ENCODE data around the gene MAVS. TPM values are rescaled to one million over a fixed set of nuclear protein-coding genes. Genes with fewer than 3 reads are reported as not detected.

MAVS gene
- total RNA-seq, 6 experiments from 2014 or later: 38.8 to 44.8 (median 40.6) TPM

DNA sequence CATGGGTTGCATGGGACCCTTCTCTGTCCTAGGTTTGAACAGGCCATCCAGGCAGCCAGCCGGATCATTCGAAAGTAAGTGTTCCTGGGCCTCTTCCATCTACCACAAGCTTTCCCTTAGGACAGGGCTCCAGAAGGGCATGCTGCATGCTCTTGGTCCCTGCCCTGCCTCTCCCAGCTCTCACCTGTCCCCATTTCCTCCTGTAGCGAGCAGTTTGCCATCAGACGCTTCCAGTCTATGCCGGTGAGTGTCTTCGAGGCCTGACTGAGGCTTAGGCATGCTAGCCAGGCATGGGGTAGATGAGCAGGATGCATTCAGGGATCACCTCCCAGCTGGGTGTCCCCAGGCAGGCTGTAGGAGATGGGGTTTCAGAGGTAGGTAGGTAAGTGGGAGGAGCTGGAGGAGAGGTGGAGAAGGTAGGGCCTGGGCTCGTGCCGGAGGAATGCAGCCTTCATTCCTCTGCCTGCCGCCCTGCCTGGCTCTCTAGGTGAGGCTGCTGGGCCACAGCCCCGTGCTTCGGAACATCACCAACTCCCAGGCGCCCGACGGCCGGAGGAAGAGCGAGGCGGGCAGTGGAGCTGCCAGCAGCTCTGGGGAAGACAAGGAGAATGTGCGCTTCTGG is 46.3 kb upstream of the MAVS start:
- Mint-ChIP-seq H3K4me3 (no peak overlapping the region), H3K9me3 (no peaks in the 10 kb centered on the region), H3K4me1 (ENCODE audit: low read depth) (peaks cover 67% of the 10 kb centered on the region), H3K27ac (peak overlapping the region; percentile 54; the same call in 1 of the 2 replicates), H3K36me3 (ENCODE audit: low read depth) (peaks cover 48% of the 10 kb centered on the region), H3K27me3 (ENCODE audit: insufficient read depth) (peaks cover 6% of the 10 kb centered on the region)
- TF ChIP-seq CTCF (IDR thresholded peaks at IDR 0.05): no peak
- DNase-seq: no peak

GRCh38 chr20:3800878-3801260 is 45.8 kb upstream of the MAVS start:
- Mint-ChIP-seq H3K4me3 (no peak overlapping the region), H3K9me3 (no peaks in the 10 kb centered on the region), H3K27me3 (ENCODE audit: insufficient read depth) (peaks cover 6% of the 10 kb centered on the region), H3K27ac (no peak overlapping the region), H3K4me1 (ENCODE audit: low read depth) (peaks cover 68% of the 10 kb centered on the region), H3K36me3 (ENCODE audit: low read depth) (peaks cover 53% of the 10 kb centered on the region)
- no peak for TF ChIP-seq CTCF (IDR thresholded peaks at IDR 0.05)
- DNase-seq: no peak

- H3K36me3 Mint-ChIP-seq (ENCODE audit: low read depth): peaks cover 57% of the 10 kb centered on the region
- H3K9me3 Mint-ChIP-seq: no peaks in the 10 kb centered on the region
- peaks cover 8% of the 10 kb centered on the region for H3K27me3 Mint-ChIP-seq (ENCODE audit: insufficient read depth)
- no peak overlapping the region for H3K4me3 Mint-ChIP-seq
- TF ChIP-seq CTCF (IDR thresholded peaks at IDR 0.05): no peak
- peaks cover 72% of the 10 kb centered on the region for H3K4me1 Mint-ChIP-seq (ENCODE audit: low read depth)
- no peak for DNase-seq
- peak overlapping the region; percentile 38 for H3K27ac Mint-ChIP-seq
Measured at GRCh38 chr20:3801299-3801698, 45.3 kb upstream of the MAVS start.

DNA sequence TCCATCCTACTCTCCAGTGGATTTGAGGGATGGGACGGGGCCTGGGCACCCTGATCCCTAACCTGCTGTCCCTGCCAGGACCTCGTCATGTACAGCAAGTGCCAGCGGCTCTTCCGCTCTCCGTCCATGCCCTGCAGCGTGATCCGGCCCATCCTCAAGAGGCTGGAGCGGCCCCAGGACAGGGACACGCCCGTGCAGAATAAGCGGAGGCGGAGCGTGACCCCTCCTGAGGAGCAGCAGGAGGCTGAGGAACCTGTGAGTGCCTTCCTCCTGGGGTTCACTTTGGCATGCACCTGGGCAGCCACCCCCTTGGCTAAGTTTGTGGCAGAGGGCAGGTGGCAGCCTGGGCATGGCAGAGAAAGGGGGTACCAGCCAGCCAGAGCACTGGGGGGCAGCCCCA is 44.8 kb upstream of the MAVS start:
- H3K4me1 Mint-ChIP-seq (ENCODE audit: low read depth): peaks cover 77% of the 10 kb centered on the region
- no peak for TF ChIP-seq CTCF (IDR thresholded peaks at IDR 0.05)
- H3K36me3 Mint-ChIP-seq (ENCODE audit: low read depth): peaks cover 58% of the 10 kb centered on the region
- no peak overlapping the region for H3K27ac Mint-ChIP-seq
- H3K27me3 Mint-ChIP-seq (ENCODE audit: insufficient read depth): peaks cover 8% of the 10 kb centered on the region
- no peak overlapping the region for H3K4me3 Mint-ChIP-seq
- H3K9me3 Mint-ChIP-seq: no peaks in the 10 kb centered on the region
- DNase-seq: no peak

- H3K36me3 Mint-ChIP-seq (ENCODE audit: low read depth): peaks cover 53% of the 10 kb centered on the region
- no peaks in the 10 kb centered on the region for H3K9me3 Mint-ChIP-seq
- peaks cover 8% of the 10 kb centered on the region for H3K27me3 Mint-ChIP-seq (ENCODE audit: insufficient read depth)
- TF ChIP-seq CTCF (IDR thresholded peaks at IDR 0.05): no peak
- H3K4me3 Mint-ChIP-seq: no peak overlapping the region
- peaks cover 77% of the 10 kb centered on the region for H3K4me1 Mint-ChIP-seq (ENCODE audit: low read depth)
- peak overlapping the region; percentile 75 for H3K27ac Mint-ChIP-seq
- no peak for DNase-seq
Measured at GRCh38 chr20:3802524-3803239, 44.0 kb upstream of the MAVS start.
